NCI-H82 (cell line): ENCODE measurements around the gene CACNA1F.

Experiments
- DNase-seq: peaks from one replicate; lab custom pipeline; 2025; lab: John Stamatoyannopoulos, UW

Gene CACNA1F

GRCh38 chrX:49257846-49258748 is 25.0 kb upstream of the CACNA1F start:
- no peak for DNase-seq

- DNase-seq, result no peak
These were observed 24.1 kb upstream of the CACNA1F start for GRCh38 chrX:49257074-49257790.

GRCh38 chrX:49256268-49256995 is 23.3 kb upstream of the CACNA1F start:
- DNase-seq, result no peak

DNA sequence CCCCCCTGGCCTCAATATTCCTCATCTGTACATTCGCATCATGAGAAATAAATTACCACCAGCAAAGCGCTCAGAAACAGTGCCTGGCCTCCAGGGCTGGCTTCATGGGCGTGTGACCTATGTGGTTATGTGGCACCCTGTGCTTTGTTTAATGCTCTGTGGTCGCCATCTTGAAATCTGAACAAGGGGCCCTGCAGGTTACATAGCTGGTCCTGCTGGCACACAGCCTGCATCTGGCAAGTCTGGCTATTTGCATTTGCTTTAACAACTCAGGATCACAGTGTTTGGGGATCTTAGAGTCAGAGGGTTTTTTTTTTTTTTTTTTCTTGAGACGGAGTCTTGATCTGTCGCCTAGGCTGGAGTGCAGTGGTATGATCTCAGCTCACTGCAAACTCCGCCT is 21.5 kb upstream of the CACNA1F start:
- no peak for DNase-seq

DNA sequence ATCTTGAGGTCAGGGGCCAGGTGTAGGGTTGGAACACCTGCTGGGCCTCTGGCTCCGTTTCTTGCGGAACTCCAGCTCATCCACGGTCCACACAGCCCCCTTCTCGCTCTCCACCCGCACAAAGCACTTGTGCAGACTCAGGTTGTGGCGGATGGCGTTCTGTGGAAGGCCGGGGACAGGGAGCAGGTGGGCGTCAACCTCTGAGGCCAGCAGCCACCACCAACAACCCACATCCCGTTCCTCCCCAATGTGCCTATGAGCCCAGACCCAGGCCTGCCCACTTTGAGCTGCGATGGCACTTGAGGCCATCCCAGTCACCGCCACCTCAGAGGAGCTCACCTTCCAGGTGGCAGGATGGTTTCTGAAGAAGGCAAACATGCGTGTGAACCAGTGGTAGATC is 18.2 kb upstream of the CACNA1F start:
- no peak for DNase-seq

DNA sequence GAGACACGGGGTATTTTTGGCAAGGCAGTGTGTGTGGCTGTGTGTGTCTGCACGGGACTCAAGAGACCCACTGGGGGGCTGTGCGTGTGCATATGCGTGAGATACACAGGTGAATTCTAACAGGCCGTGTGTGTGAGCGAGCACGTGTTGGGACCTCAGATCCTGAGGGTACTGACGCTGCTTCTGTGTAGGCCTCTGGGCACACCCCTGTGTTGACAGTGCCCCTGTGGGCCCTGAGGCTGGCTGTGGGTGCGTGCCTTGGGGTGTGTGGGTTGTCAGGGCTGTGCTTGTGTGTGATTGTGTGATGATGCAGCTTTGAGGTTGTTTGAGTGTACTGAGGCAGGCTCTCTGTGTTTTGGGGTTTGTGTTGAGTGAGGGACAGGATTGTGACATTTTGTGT is 17.4 kb upstream of the CACNA1F start:
- DNase-seq, result no peak

GRCh38 chrX:49250066-49250465 is 16.9 kb upstream of the CACNA1F start:
- no peak for DNase-seq

- DNase-seq, result no peak
These were observed 16.5 kb upstream of the CACNA1F start for GRCh38 chrX:49249616-49250015.

GRCh38 chrX:49249071-49249470 is 15.9 kb upstream of the CACNA1F start:
- DNase-seq, result no peak

- DNase-seq, result peak; percentile 43
These were observed 15.0 kb upstream of the CACNA1F start for GRCh38 chrX:49247916-49248811.

- DNase-seq, result no peak
These were observed 14.2 kb upstream of the CACNA1F start for GRCh38 chrX:49247346-49247745.

GRCh38 chrX:49246541-49246940 is 13.4 kb upstream of the CACNA1F start:
- no peak for DNase-seq

GRCh38 chrX:49244207-49244606 is 11.1 kb upstream of the CACNA1F start:
- no peak for DNase-seq

DNA sequence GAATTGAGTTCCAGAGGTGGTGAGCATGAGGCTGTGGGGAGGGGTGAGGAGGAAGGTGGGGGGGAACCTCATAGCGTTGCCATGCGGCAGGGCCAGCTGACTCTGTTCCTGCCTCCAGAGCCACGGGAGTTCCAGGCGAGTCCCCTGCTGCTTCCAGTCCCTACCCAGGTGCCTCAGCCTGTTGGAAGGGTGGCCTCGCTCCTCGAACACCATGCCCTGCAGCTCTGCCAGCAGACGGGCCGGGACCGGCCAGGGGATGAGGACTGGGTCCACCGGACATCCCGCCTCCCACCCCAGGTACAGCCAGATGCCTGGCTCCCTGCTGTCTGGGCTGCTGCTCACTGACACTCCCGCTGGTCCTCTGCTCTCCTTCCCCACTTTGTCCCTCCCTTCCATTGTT is 10.0 kb upstream of the CACNA1F start:
- no peak for DNase-seq

- no peak for DNase-seq
These were observed 9.5 kb upstream of the CACNA1F start for GRCh38 chrX:49242545-49243066.

GRCh38 chrX:49238735-49239134 is 5.6 kb upstream of the CACNA1F start:
- no peak for DNase-seq

DNA sequence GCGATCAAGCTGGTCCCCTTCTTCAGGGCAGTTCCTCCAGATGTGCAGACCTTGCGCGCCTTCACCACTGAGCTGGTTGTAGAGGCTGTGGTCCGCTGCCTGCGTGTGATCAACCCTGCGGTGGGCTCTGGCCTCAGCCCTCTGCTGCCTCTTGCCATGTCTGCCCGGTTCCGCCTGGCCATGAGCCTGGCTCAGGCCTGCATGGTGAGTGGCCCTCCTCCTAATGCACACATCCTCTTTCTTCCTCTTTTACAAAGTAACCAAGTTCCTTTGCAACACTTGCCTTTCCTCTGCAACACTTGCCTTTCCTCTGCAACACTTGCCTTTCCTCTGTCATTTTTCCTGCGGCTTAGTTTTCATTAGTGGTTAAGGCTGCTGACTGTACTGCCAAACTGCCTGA is 3.9 kb upstream of the CACNA1F start:
- DNase-seq, result no peak

DNA sequence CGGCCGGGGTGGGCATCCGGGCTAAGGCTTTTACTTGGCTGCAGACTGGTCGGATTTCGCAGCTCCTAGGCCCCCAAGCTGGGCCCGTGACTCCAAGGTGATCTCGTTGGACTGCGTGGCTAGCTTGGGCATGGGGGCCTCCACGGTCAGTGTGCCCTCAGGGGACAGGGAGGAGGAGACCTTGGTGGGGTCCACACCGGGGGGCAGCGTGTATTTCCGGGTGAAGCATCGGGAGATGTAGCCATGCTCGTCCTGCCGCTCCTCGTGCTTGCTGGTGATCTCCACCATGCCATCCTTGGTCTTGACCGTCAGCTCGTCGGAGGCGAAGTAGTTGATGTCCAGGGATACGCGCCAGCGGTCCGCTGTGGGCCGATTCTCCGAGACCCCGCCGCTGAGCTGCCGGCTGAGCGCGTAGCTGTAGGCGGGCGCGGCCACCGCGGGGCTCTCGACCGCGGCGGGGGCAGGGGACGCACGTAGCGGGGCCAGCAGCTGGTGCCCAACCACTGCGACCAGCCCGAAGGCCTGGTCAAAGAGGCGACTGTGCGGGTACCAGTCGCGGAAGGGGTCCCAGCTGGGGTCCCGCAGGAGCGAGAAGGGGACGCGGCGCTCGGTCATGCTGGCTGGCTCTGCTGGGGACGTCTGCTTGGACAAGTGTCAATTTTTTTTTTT is 881 bp upstream of the CACNA1F start:
- peak; percentile 18 for DNase-seq

DNA sequence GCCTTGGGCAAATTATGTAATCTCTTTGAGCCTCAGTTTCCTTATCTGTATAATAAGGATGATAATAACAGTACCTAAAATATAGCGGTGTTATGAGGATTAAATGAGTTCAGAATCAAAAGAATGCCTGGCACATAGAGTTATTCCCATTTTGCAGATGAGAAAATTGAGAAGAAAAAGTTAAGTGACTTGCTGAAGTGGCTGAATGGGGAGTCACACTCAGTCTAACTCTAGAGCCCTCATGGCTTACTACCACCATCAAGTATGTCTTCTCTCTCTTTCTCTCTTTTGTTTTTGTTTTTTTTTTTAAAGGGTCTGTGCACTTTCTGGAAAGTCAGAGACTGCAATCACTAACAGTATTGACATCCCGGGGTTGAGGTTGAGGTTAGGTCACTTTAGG is 615 bp downstream of the CACNA1F start:
- DNase-seq, result no peak

DNA sequence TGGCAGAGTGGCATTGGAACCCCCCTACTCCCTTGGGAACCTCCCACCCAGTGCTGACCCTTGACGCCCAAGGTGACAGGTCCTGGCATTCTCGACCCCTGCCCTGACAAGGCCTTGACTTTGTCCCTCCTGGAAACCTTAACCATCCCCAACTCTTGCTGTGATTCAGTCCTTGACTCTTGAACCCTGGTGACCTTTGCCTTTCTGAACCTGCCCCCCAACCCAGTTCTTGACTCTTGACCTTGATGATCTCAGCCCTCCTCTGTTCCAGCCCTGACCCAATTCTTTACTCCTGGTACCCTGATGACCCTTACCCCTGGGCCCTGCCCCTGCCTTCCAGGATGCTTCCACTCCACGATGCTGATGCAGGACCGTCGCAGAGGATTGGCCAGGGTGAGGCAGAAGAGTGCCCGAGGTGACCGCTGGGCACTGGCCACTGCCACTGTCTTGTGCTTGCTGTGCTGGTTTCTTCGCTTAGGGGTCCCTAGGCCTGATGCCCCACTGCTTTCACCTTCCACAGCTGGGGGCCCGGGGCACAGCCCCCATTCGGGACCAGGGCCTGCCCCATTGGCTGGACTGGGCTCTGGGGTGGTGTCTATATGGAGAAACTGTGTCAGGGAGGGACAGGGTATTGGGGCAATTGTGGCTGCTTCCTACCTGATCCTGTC is 1.7 kb downstream of the CACNA1F start:
- no peak for DNase-seq
